ENCODE measurements around the gene DDX50.

DDX50 gene

DNA sequence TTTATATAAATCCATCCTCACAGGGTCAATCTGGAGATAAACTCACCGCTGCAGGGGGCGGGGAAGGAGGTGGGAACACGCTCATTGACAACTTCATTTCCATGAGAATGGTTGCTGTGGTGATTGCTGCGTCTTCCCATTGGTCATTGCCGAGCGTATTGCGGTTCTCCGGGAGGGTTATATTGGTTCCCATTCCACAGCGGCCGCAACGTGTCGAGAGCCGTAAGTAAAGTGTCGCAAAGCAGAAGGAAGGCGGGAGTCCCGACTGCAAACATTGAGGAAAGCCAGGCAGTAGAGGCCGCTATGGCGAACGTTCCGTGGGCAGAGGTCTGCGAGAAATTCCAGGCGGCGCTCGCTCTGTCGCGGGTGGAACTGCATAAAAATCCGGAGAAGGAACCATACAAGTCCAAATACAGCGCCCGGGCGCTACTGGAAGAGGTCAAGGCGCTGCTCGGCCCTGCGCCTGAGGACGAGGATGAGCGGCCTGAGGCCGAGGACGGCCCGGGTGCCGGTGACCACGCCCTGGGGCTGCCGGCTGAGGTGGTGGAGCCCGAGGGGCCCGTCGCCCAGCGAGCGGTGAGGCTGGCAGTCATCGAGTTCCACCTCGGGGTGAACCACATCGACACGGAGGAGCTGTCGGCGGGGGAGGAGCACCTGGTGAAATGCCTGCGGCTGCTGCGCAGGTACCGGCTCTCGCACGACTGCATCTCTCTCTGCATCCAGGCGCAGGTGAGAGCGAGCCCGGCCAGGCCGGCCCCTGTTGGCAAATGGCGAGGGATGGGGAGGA lies 87.6 kb downstream of the DDX50 start, which contains the start of gene KIFBP:
KIFBP (plus strand) TSS at position 274 of the 787 bp plus-strand sequence; CDS start at position 304, 30 bp downstream.
- FAIRE-seq, result peak; percentile 97

DNA sequence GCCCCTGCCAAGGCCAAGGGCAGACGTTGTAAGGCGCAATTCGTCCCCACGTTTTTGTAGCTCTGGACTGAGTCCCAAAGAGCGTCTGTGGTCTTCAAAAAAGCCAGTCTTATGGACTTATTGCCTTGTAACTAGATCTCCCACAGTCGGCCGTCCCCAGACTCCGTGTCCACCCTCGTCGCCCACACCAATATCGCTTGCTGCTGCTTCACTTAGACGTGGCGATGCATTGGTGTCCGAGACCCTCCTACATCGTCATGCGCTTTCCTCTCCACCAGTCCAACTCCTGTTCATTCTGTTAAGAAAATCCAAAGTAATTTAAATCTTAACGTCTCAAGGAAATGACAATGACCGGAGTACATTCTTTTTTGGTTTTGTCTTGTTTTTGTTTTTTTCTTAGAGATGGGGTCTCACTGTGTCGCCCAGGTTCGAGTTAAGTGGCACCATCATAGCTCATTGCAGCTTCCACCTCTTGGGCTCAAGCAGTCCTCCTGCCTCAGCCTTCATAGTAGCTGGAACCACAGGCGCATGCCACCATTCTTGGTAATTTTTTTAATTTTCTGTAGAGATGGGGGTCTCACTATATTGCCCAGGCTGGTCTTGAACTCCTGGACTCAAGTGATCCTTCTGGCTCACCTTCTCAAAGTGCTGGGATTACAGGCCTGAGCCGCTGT lies 88.3 kb downstream of the DDX50 start:
- no peak for FAIRE-seq

DNA sequence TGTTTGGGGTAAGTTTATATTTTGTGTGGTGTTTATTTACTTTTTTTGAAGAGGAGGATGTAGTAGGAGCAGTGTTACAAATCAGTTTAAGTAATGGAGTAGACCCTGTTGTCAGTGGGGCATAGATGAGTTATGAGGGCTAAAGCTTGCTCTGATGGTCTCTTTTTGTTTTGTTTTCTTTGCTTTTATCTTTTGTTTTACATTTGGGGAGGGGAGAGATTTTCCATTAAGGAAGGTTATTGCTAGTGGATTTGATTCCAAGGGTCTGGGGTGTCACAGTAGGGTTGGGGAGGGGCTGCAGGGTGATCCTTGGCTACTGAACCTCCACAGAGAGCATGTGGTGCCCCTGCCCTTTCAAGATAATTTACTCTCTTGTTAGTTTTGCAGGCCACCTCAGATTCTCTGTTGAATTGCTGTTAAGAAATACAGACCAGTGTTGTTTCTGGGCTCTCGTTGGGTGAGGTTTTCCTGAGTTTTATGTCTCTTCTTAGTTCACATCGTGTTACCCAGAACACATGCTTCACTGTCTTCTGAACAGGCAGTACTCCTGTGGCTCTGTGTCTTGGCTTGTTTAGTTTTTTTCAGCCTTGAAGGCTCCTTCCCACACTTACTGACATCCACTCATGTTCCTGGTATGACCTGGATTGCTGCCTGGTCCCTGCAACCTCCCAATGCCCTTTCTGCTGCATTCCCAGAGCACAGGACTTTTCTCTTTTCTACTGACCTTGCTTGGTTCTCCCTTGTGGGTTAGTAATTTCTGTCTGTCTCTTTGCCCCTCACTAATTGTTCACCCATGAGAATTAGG lies 91.7 kb downstream of the DDX50 start:
- FAIRE-seq, result no peak
